IMR-90 (cell line): ENCODE measurements around the gene RBPJ.

Experiments used
- BHLHE40 ChIP-seq: fragments of 150-350 bp; IDR thresholded peaks from 2 replicates; pipeline ENCODE4 v1.6.1; 2016; ENCODE audit warnings: mild to moderate bottlenecking, low read depth, low read length
- CEBPB ChIP-seq: IDR thresholded peaks from 2 replicates; pipeline ENCODE4 v1.6.1; 2012; ENCODE audit warnings: low read depth, low read length, improper control_type of control experiment
- CTCF ChIP-seq: conservative IDR thresholded peaks from 2 replicates; pipeline ENCODE4 v1.5.1; 2012; ENCODE audit warnings: mild to moderate bottlenecking, low read depth, low read length, improper control_type of control experiment
- MAFK ChIP-seq: IDR thresholded peaks from 2 replicates; pipeline ENCODE4 v1.6.1; 2012; ENCODE audit warnings: low read depth, low read length, improper control_type of control experiment
- MXI1 ChIP-seq: IDR thresholded peaks from 2 replicates; pipeline ENCODE4 v1.6.1; 2012; ENCODE audit warnings: low read depth, mild to moderate bottlenecking, low read length, moderate library complexity, borderline replicate concordance
- POLR2A ChIP-seq: IDR thresholded peaks from 2 replicates; pipeline ENCODE4 v1.6.1; 2012; ENCODE audit warnings: mild to moderate bottlenecking, low read depth, low read length
- RAD21 ChIP-seq: IDR thresholded peaks from 2 replicates; pipeline ENCODE4 v1.6.1; 2012; ENCODE audit warnings: low read length, improper control_type of control experiment
- RFX5 ChIP-seq: IDR thresholded peaks from 2 replicates; pipeline ENCODE4 v1.8.0; 2012; ENCODE audit warnings: low read depth, mild to moderate bottlenecking, low read length, moderate library complexity
- SMC3 ChIP-seq: fragments of 150-350 bp; IDR thresholded peaks from 2 replicates; pipeline ENCODE4 v1.6.1; 2016; ENCODE audit warnings: low read depth, mild to moderate bottlenecking, antibody characterized with exemption, low read length, moderate library complexity

GRCh38 chr4:26272654-26273615 is 47.9 kb upstream of the RBPJ start:
- TF ChIP-seq CTCF: no peak
- no peak for TF ChIP-seq BHLHE40
- no peak for TF ChIP-seq POLR2A
- TF ChIP-seq MXI1: no peak
- no peak for TF ChIP-seq SMC3
- no peak for TF ChIP-seq RFX5
- no peak for TF ChIP-seq RAD21
- no peak for TF ChIP-seq MAFK
- no peak for TF ChIP-seq CEBPB
